ENCODE measurements around the gene SHH. TPM values are rescaled to one million over a fixed set of nuclear protein-coding genes. Genes with fewer than 3 reads are reported as not detected.
"Not testable (repeated sequence)": the region's sequence is repeated elsewhere in the genome, so short reads cannot be mapped to it uniquely, and the experiment has no call there.

SHH gene
- total and polyA plus RNA-seq, 2 donors (not counting 3 experiments of a cell fraction or from before 2014, with no cell fraction given), result not detected

- no peak for DNase-seq (ENCODE audit: low read depth, low spot score)
- Histone ChIP-seq H3K79me2 (ENCODE audit: control insufficient read depth, insufficient read depth, low read length) (no peaks in the 10 kb centered on the region), H3K9me3 (replicated peaks; ENCODE audit: control insufficient read depth, insufficient read depth, low read length) (no peaks in the 10 kb centered on the region), H3K27ac (ENCODE audit: insufficient read depth, low read depth, low read length) (no peak overlapping the region), H3K27me3 (ENCODE audit: control insufficient read depth in 2 of 2, insufficient read depth in 2 of 2, low read length in 2 of 2) (peaks cover 8 to 14% of the 10 kb centered on the region in 2 experiments), H4K20me1 (replicated peaks; ENCODE audit: control insufficient read depth, extremely low read depth, insufficient read depth, low read length) (no peaks in the 10 kb centered on the region), H3K9ac (replicated peaks; ENCODE audit: extremely low read depth, insufficient read depth, low read length) (no peak overlapping the region), H3K9me1 (replicated peaks; ENCODE audit: control insufficient read depth, extremely low read depth, insufficient read depth, low read length) (no peaks in the 10 kb centered on the region), H3K36me3 (ENCODE audit: control insufficient read depth in 2 of 2, extremely low read depth in 1 of 2, insufficient read depth in 2 of 2, low read length in 2 of 2) (no peaks in the 10 kb centered on the region), H3K4me3 (replicated peaks in 1 of 3; ENCODE audit: insufficient read depth in 1 of 3, low read depth in 1 of 3, low read length in 3 of 3) (no peak overlapping the region), H2AFZ (ENCODE audit: low read depth, low read length) (no peak overlapping the region), H3K4me2 (ENCODE audit: insufficient read depth, low read length) (no peak overlapping the region), H3K4me1 (ENCODE audit: control insufficient read depth, extremely low read depth, insufficient read depth, low read length) (peaks cover 3% of the 10 kb centered on the region)
- ChIA-PET CTCF (no interaction called here), POLR2A (no interaction called here)
- intact Hi-C loops (cut with micrococcal nuclease) (no loop called here), dilution Hi-C loops (cut with MboI; ENCODE audit: extremely low pct_ligation_motif_present, low sequenced_read_pairs) (no loop called here)
- FAIRE-seq, result no peak
- TF ChIP-seq, protein P1, sequence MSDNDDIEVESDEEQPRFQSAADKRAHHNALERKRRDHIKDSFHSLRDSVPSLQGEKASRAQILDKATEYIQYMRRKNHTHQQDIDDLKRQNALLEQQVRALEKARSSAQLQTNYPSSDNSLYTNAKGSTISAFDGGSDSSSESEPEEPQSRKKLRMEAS (IDR thresholded peaks at IDR 0.05; ENCODE audit: insufficient read depth, insufficient read length), result no peak
- TF ChIP-seq JUN (IDR thresholded peaks at IDR 0.05; ENCODE audit: borderline replicate concordance, insufficient read depth, insufficient read length, low read depth) (no peak), FOS (IDR thresholded peaks at IDR 0.05; ENCODE audit: borderline replicate concordance, insufficient read depth, low read length) (no peak), POLR2AphosphoS5 (IDR thresholded peaks at IDR 0.05; ENCODE audit: insufficient read depth, low read depth, low read length) (no peak), EZH2 (IDR thresholded peaks at IDR 0.05; ENCODE audit: borderline replicate concordance, low read depth, low read length, severe bottlenecking) (no peak), MYC (IDR thresholded peaks at IDR 0.05; ENCODE audit: low read depth, low read length) (no peak), POLR2A (IDR thresholded peaks at IDR 0.05; ENCODE audit: low read depth, low read length) (no peak)
- TF ChIP-seq, protein P2, sequence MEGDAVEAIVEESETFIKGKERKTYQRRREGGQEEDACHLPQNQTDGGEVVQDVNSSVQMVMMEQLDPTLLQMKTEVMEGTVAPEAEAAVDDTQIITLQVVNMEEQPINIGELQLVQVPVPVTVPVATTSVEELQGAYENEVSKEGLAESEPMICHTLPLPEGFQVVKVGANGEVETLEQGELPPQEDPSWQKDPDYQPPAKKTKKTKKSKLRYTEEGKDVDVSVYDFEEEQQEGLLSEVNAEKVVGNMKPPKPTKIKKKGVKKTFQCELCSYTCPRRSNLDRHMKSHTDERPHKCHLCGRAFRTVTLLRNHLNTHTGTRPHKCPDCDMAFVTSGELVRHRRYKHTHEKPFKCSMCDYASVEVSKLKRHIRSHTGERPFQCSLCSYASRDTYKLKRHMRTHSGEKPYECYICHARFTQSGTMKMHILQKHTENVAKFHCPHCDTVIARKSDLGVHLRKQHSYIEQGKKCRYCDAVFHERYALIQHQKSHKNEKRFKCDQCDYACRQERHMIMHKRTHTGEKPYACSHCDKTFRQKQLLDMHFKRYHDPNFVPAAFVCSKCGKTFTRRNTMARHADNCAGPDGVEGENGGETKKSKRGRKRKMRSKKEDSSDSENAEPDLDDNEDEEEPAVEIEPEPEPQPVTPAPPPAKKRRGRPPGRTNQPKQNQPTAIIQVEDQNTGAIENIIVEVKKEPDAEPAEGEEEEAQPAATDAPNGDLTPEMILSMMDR (IDR thresholded peaks at IDR 0.05; ENCODE audit: extremely low read depth in 1 of 2, insufficient read depth in 1 of 2, low read depth in 1 of 2, low read length in 2 of 2), result no peak
- BruUV-seq (replicated peaks), result no TSS peak
Measured at GRCh38 chr7:155818154-155818819, 6.0 kb upstream of the SHH start.

- H3K4me2 ChIP-seq (ENCODE audit: insufficient read depth, low read length); dilution Hi-C loops (cut with MboI; ENCODE audit: extremely low pct_ligation_motif_present, low sequenced_read_pairs); H2AFZ ChIP-seq (ENCODE audit: low read depth, low read length); H3K79me2 ChIP-seq (ENCODE audit: control insufficient read depth, insufficient read depth, low read length); H4K20me1 ChIP-seq (replicated peaks; ENCODE audit: control insufficient read depth, extremely low read depth, insufficient read depth, low read length); DNase-seq (ENCODE audit: low read depth, low spot score); H3K9ac ChIP-seq (replicated peaks; ENCODE audit: extremely low read depth, insufficient read depth, low read length); H3K4me3 ChIP-seq (replicated peaks in 1 of 3; ENCODE audit: insufficient read depth in 1 of 3, low read depth in 1 of 3, low read length in 3 of 3); FAIRE-seq; BruUV-seq (replicated peaks); POLR2A ChIA-PET; H3K36me3 ChIP-seq (ENCODE audit: control insufficient read depth in 2 of 2, extremely low read depth in 1 of 2, insufficient read depth in 2 of 2, low read length in 2 of 2); H3K9me3 ChIP-seq (replicated peaks; ENCODE audit: control insufficient read depth, insufficient read depth, low read length); intact Hi-C loops (cut with micrococcal nuclease); H3K4me1 ChIP-seq (ENCODE audit: control insufficient read depth, extremely low read depth, insufficient read depth, low read length); H3K9me1 ChIP-seq (replicated peaks; ENCODE audit: control insufficient read depth, extremely low read depth, insufficient read depth, low read length); H3K27ac ChIP-seq (ENCODE audit: insufficient read depth, low read depth, low read length): not testable (repeated sequence)
- CTCF ChIA-PET, result interaction anchor here (0.6 kb wide), 1 partner anchor 444 kb away, joined by 3 read pairs; no protein-coding TSS in a partner anchor
- H3K27me3 ChIP-seq (ENCODE audit: control insufficient read depth in 2 of 2, insufficient read depth in 2 of 2, low read length in 2 of 2), result peaks cover 15 to 22% of the 10 kb centered on the region in 2 experiments
Measured at GRCh38 chr7:155817515-155817914, 5.3 kb upstream of the SHH start.
